HepG2 (cell line): ENCODE results near the gene ULK4. TPM values are rescaled to one million over a fixed set of nuclear protein-coding genes. Genes with fewer than 3 reads are reported as not detected.

ENCODE experiments used
- ATAC-seq: fragments of 200-7000 bp; cut with Tn5 transposase; 3 replicates; pipeline ENCODE4 v1.9.1; 2020; ENCODE audit warnings: mild to moderate bottlenecking, moderate library complexity
- BruUV-seq: library from RNA; stranded (reverse); fragments of 400-500 nt; replicated peaks from 2 replicates; lab custom pipeline; 2021; lab: Mats Ljungman, UMichigan
- CTCF ChIA-PET: fragments of 300-600 bp; formaldehyde crosslinking; extraction: SDS; loops from one replicate; lab custom pipeline; 2021; ENCODE audit warnings: low total read pairs, inconsistent platforms, low intra/inter-chr PET ratio; lab: Yijun Ruan, JAX
- POLR2A ChIA-PET: fragments of 350-600 bp; sonication (Branson Sonifier 250); formaldehyde crosslinking; loops from one replicate; lab custom pipeline; 2020; ENCODE audit warnings: antibody characterized with exemption, inconsistent platforms; lab: Yijun Ruan, JAX
- DNase-seq: peaks from one replicate; pipeline ENCODE4 v3.0.0-alpha.2; 2015; ENCODE audit warnings: low spot score
- FAIRE-seq: peaks from 3 replicates; lab custom pipeline; 2011; peaks lifted over from hg19 to GRCh38; lab: Jason Lieb, UNC
- H2AFZ ChIP-seq: one replicate; pipeline ENCODE4 v1.6.1; 2011; ENCODE audit warnings: low read length, inconsistent platforms
- H3K27ac ChIP-seq: fragments of 300-600 bp; 3 replicates; pipeline ENCODE4 v1.8.0; 2011; ENCODE audit warnings: mixed run types, mild to moderate bottlenecking, mixed read lengths, low read length, inconsistent platforms; ENCODE audit not compliant: insufficient read depth; ENCODE audit errors: extremely low read length
- H3K27me3 ChIP-seq, 2 experiments: fragments of 200-600 bp in 1 of 2; 2 replicates in 1 of 2; 3 replicates in 1 of 2; pipeline versions ENCODE4 v1.6.0 to v1.8.0; 2011; ENCODE audit warnings: low read length in 2 of 2, mild to moderate bottlenecking in 2 of 2, moderate library complexity in 2 of 2, inconsistent platforms in 1 of 2; ENCODE audit not compliant: insufficient read depth in 2 of 2, control insufficient read depth in 1 of 2
- H3K36me3 ChIP-seq, 2 experiments: fragments of 200-600 bp in 1 of 2; replicated peaks in 1 of 2; 2 replicates in 1 of 2; 3 replicates in 1 of 2; pipeline versions ENCODE4 v1.5.1 to v1.8.0; 2011; ENCODE audit warnings: low read length in 2 of 2, inconsistent platforms in 1 of 2; ENCODE audit not compliant: insufficient read depth in 2 of 2, control insufficient read depth in 1 of 2
- H3K4me1 ChIP-seq: 2 replicates; pipeline ENCODE4 v1.5.1; 2012; ENCODE audit warnings: low read length, inconsistent platforms; ENCODE audit not compliant: insufficient read depth
- H3K4me2 ChIP-seq: 2 replicates; pipeline ENCODE4 v1.6.0; 2011; ENCODE audit warnings: low read depth, low read length, inconsistent platforms
- H3K4me3 ChIP-seq, 3 experiments: fragments of 200-600 bp in 1 of 3; sonication (generic), shearing (Covaris generic) in 1 of 3; replicated peaks in 1 of 3; 2 replicates each; pipeline ENCODE4 v1.5.1; 2011 to 2016; ENCODE audit warnings: low read length in 3 of 3, inconsistent platforms in 2 of 3, low read depth in 2 of 3, mild to moderate bottlenecking in 2 of 3, control low read depth in 1 of 3, mixed read lengths in 1 of 3; ENCODE audit not compliant: insufficient read depth in 1 of 3
- H3K79me2 ChIP-seq: one replicate; pipeline ENCODE4 v1.6.1; 2011; ENCODE audit warnings: low read length, inconsistent platforms; ENCODE audit not compliant: insufficient read depth
- H3K9ac ChIP-seq: 2 replicates; pipeline ENCODE4 v1.6.0; 2011; ENCODE audit warnings: mild to moderate bottlenecking, low read depth, low read length, inconsistent platforms; ENCODE audit not compliant: insufficient read depth
- H3K9me3 ChIP-seq: 2 replicates; pipeline ENCODE4 v1.5.1; 2012; ENCODE audit warnings: mild to moderate bottlenecking, low read length
- H4K20me1 ChIP-seq: 2 replicates; pipeline ENCODE4 v1.6.0; 2011; ENCODE audit warnings: inconsistent platforms, mild to moderate bottlenecking, low read length, moderate library complexity; ENCODE audit not compliant: insufficient read depth
- GATAD2A ChIP-seq: IDR thresholded peaks from 2 replicates; pipeline ENCODE4 v1.6.1; 2016
- PLSCR1 ChIP-seq: sonication (generic); formaldehyde crosslinking; IDR thresholded peaks from 2 replicates; pipeline ENCODE4 v1.5.0; 2020; ENCODE audit warnings: missing genetic modification reagents, mild to moderate bottlenecking, borderline replicate concordance
- POLR2G ChIP-seq: fragments of 200-400 bp; formaldehyde crosslinking; IDR thresholded peaks from 2 replicates; pipeline ENCODE4 v1.6.1; 2018; ENCODE audit warnings: mild to moderate bottlenecking, low read depth, low read length, moderate library complexity
- RBM22 ChIP-seq: fragments of 200-400 bp; formaldehyde crosslinking; optimal IDR thresholded peaks from 2 replicates; pipeline ENCODE3; 2017; ENCODE audit warnings: mild to moderate bottlenecking, low read length, moderate library complexity
- RFX5 ChIP-seq: IDR thresholded peaks from 2 replicates; pipeline ENCODE4 v1.6.1; 2011; ENCODE audit warnings: low read depth, low read length, improper control_type of control experiment
- SSRP1 ChIP-seq: IDR thresholded peaks from 2 replicates; pipeline ENCODE4 v1.6.1; 2016; ENCODE audit warnings: control low read depth
- TFE3 ChIP-seq: IDR thresholded peaks from 2 replicates; pipeline ENCODE4 v1.6.1; 2016
- WIZ ChIP-seq: sonication (generic); formaldehyde crosslinking; IDR thresholded peaks from 2 replicates; pipeline ENCODE4 v1.5.1; 2020; ENCODE audit warnings: mild to moderate bottlenecking, missing genetic modification reagents
- ZNF136 ChIP-seq: sonication (generic); formaldehyde crosslinking; IDR thresholded peaks from 2 replicates; pipeline ENCODE4 v1.8.1; 2022; ENCODE audit warnings: low read depth, mild to moderate bottlenecking, moderate library complexity, missing genetic modification reagents
- ZNF562 ChIP-seq: sonication (generic); formaldehyde crosslinking; IDR thresholded peaks from 2 replicates; pipeline ENCODE4 v1.8.0; 2022; ENCODE audit warnings: missing genetic modification reagents, borderline replicate concordance
- ZNF597 ChIP-seq: sonication (generic); formaldehyde crosslinking; IDR thresholded peaks from 2 replicates; pipeline ENCODE4 v1.5.0; 2020; ENCODE audit warnings: missing genetic modification reagents
- WGBS: methylation state at CpG from one replicate; pipeline ENCODE4 v1.1.6; 2017; ENCODE audit warnings: low lambda C conversion rate; 5-methylcytosine and 5-hydroxymethylcytosine counted together
- in situ Hi-C: cut with HindIII; loops from 2 replicates; pipeline ENCODE4 v1.10.0; 2017; ENCODE audit warnings: low pct_unique_long_range_greater_than_20kb; ENCODE audit not compliant: extremely low pct_ligation_motif_present
- intact Hi-C: fragments of 100-400 bp; cut with micrococcal nuclease; formaldehyde crosslinking; loops from one replicate; pipeline ENCODE4 v1.10.0; 2022; ENCODE audit not compliant: unreplicated experiment
- polyA plus RNA-seq, 8 experiments: library from polyadenylated mRNA; depleted of rRNA in 3 of 8; stranded (reverse) in 7 of 8; unstranded in 1 of 8; fragments of >200 nt; fragmentation: Illumina TruSeq in 4 of 8; extraction: Trizol in 4 of 8; gene quantifications; 2 replicates each; pipeline versions ENCODE4 v1.2.1 to v1.2.3, GENCODE V29; 2011 to 2016; ENCODE audit warnings: low read depth in 4 of 8, missing spikeins in 1 of 8, mixed read lengths in 1 of 8; ENCODE audit not compliant: insufficient read depth in 1 of 8
- total RNA-seq, 5 experiments: library from RNA; depleted of rRNA; stranded (reverse); fragments of >200 nt; fragmentation: Illumina TruSeq; extraction: Trizol; gene quantifications; 2 replicates each; pipeline ENCODE4 v1.2.3, GENCODE V29; 2016; ENCODE audit warnings: low read depth in 1 of 5
- TF ChIP-seq, protein P1 (sequence below): sonication (generic); formaldehyde crosslinking; IDR thresholded peaks from 2 replicates; pipeline ENCODE4 v1.5.0; 2020; ENCODE audit warnings: mild to moderate bottlenecking, missing genetic modification reagents
- TF ChIP-seq, protein P2 (sequence below): sonication (generic); formaldehyde crosslinking; IDR thresholded peaks from 2 replicates; pipeline ENCODE4 v1.4.0; 2020; ENCODE audit warnings: mild to moderate bottlenecking, missing genetic modification reagents, borderline replicate concordance
- TF ChIP-seq, protein P3 (sequence below): sonication (generic); formaldehyde crosslinking; IDR thresholded peaks from 2 replicates; pipeline ENCODE4 v1.4.0; 2020; ENCODE audit warnings: mild to moderate bottlenecking, low read depth, missing genetic modification reagents

The ULK4 gene
- total and polyA plus RNA-seq, 2 of the 13 experiments (the other 11 are each of a cell fraction or from before 2014, with no cell fraction given): 6.7 to 11.8 TPM

DNA sequence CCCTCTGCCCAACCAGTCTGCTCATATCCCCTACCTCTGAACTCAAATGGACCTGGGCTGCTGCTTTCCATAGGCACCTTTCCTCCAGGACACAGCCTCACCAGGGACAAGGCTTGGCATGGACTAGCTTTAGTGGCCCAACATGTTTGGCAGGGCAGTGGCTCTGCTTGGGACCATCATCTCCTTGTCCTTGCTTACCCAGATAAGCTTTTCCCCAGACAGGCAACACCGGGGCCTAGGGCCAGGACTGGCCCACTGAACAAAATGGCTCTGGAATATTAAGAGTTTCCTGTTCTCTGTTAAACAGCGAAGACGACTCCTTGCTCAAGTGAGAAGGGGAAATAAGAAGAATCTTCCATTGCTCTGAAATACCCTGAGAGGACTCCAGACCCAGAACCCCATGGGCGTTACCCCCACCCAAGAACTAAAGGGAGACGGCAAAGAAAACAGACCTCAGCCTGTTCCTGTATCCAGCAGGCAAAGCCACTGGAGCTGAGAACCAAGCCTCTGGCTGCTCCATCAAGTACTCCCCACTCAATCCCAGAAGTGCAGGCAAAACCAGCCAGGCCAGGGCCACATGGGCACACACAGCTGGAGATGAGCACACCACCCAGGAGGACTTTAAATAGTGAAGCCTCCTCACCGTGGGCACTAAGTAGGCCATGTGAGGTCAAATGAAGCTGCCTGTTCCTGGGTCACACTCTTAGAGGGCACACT, 717.1 kb downstream of the ULK4 start:
- H3K27me3 ChIP-seq: no peaks in the 10 kb centered on the region
- ATAC-seq (peak; percentile 3), FAIRE-seq (no peak), DNase-seq (no peak)
- no TSS peak for BruUV-seq
- WGBS: 91% methylated on average over 5 of the region's 6 CpGs
- in situ Hi-C loops (no loop called here), intact Hi-C loops (loop anchor here (10.0 kb wide), 2 partner anchors 200 to 660 kb away; no protein-coding TSS in a partner anchor)
- H3K9me3 ChIP-seq: no peaks in the 10 kb centered on the region
- no peak overlapping the region for H2AFZ ChIP-seq
- peaks cover 43% of the 10 kb centered on the region for H3K4me1 ChIP-seq
- CTCF ChIA-PET: no interaction called here
- peaks cover 0 to 17% of the 10 kb centered on the region in 2 experiments for H3K36me3 ChIP-seq
- no peaks in the 10 kb centered on the region for H3K79me2 ChIP-seq
- H3K4me2 ChIP-seq: no peak overlapping the region
- no peak overlapping the region for H3K9ac ChIP-seq
- H3K4me3 ChIP-seq: no peak overlapping the region
- POLR2A ChIA-PET: interaction anchor here (0.8 kb wide), 1 partner anchor 44 kb away, joined by 3 read pairs; no protein-coding TSS in a partner anchor
- H4K20me1 ChIP-seq: no peaks in the 10 kb centered on the region
- no peak overlapping the region for H3K27ac ChIP-seq
- TF ChIP-seq RFX5 (no peak), ZNF562 (no peak), SSRP1 (CRISPR knock-in tag) (0 out of 2 replicates have a peak, but pooled peaks have one; percentile 63), GATAD2A (CRISPR knock-in tag) (no peak), PLSCR1 (CRISPR knock-in tag) (no peak), TFE3 (CRISPR knock-in tag) (no peak), RBM22 (peak; percentile 12), ZNF136 (CRISPR knock-in tag) (no peak), ZNF597 (no peak), WIZ (CRISPR knock-in tag) (no peak), POLR2G (peak; percentile 24; the same call in 1 of the 2 replicates)
- TF ChIP-seq, protein P1, sequence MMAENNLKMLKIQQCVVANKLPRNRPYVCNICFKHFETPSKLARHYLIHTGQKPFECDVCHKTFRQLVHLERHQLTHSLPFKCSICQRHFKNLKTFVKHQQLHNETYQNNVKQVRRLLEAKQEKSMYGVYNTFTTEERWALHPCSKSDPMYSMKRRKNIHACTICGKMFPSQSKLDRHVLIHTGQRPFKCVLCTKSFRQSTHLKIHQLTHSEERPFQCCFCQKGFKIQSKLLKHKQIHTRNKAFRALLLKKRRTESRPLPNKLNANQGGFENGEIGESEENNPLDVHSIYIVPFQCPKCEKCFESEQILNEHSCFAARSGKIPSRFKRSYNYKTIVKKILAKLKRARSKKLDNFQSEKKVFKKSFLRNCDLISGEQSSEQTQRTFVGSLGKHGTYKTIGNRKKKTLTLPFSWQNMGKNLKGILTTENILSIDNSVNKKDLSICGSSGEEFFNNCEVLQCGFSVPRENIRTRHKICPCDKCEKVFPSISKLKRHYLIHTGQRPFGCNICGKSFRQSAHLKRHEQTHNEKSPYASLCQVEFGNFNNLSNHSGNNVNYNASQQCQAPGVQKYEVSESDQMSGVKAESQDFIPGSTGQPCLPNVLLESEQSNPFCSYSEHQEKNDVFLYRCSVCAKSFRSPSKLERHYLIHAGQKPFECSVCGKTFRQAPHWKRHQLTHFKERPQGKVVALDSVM (CRISPR knock-in tag): no peak
- TF ChIP-seq, protein P2, sequence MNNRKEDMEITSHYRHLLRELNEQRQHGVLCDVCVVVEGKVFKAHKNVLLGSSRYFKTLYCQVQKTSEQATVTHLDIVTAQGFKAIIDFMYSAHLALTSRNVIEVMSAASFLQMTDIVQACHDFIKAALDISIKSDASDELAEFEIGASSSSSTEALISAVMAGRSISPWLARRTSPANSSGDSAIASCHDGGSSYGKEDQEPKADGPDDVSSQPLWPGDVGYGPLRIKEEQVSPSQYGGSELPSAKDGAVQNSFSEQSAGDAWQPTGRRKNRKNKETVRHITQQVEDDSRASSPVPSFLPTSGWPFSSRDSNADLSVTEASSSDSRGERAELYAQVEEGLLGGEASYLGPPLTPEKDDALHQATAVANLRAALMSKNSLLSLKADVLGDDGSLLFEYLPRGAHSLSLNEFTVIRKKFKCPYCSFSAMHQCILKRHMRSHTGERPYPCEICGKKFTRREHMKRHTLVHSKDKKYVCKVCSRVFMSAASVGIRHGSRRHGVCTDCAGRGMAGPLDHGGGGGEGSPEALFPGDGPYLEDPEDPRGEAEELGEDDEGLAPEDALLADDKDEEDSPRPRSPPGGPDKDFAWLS (CRISPR knock-in tag): no peak
- TF ChIP-seq, protein P3, sequence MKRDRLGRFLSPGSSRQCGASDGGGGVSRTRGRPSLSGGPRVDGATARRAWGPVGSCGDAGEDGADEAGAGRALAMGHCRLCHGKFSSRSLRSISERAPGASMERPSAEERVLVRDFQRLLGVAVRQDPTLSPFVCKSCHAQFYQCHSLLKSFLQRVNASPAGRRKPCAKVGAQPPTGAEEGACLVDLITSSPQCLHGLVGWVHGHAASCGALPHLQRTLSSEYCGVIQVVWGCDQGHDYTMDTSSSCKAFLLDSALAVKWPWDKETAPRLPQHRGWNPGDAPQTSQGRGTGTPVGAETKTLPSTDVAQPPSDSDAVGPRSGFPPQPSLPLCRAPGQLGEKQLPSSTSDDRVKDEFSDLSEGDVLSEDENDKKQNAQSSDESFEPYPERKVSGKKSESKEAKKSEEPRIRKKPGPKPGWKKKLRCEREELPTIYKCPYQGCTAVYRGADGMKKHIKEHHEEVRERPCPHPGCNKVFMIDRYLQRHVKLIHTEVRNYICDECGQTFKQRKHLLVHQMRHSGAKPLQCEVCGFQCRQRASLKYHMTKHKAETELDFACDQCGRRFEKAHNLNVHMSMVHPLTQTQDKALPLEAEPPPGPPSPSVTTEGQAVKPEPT (CRISPR knock-in tag): no peak
